Measurements from ENCODE around the gene SLC25A41.

Gene SLC25A41

GRCh38 chr19:6464070-6464873 is 30.7 kb upstream of the SLC25A41 start, which contains the start of gene CRB3:
TSS of gene CRB3 (plus strand) at chr19:6464271. CDS start at chr19:6464702, 431 bp downstream.
- Histone ChIP-seq H3F3A (ENCODE audit: insufficient read depth) (no peaks in the 10 kb centered on the region), H3K79me2 (ENCODE audit: insufficient read depth, low read length) (no peaks in the 10 kb centered on the region), H3K9me3 (ENCODE audit: insufficient read depth, low read length) (no peaks in the 10 kb centered on the region), H3K4me3 (ENCODE audit: insufficient read depth, low read length, poor library complexity, severe bottlenecking) (no peak within 1 kb of the TSS), H3K9me2 (replicated peaks; ENCODE audit: insufficient read depth, low read length) (no peaks in the 10 kb centered on the region), H3K36me3 (ENCODE audit: low read length) (no peaks in the 10 kb centered on the region), H3K4me2 (ENCODE audit: low read depth, low read length, poor library complexity, severe bottlenecking) (peak within 1 kb of the TSS; percentile 10), H3K27me3 (ENCODE audit: low read length) (no peaks in the 10 kb centered on the region), H3K27ac (ENCODE audit: low read depth, low read length) (no peak within 1 kb of the TSS), H3K9ac (ENCODE audit: low read length) (no peak within 1 kb of the TSS), H4K20me1 (ENCODE audit: low read depth, low read length) (no peaks in the 10 kb centered on the region), H2AFZ (ENCODE audit: low read depth, low read length, severe bottlenecking) (no peak within 1 kb of the TSS)
- TF ChIP-seq EZH2phosphoT487 (conservative IDR thresholded peaks at IDR 0.05; ENCODE audit: low read length) (no peak), CTCF (IDR thresholded peaks at IDR 0.05; ENCODE audit: insufficient read depth, low read length, poor library complexity, severe bottlenecking) (no peak)

- H3K36me3 ChIP-seq (ENCODE audit: low read length) = no peaks in the 10 kb centered on the region
- H3K9me3 ChIP-seq (ENCODE audit: insufficient read depth, low read length) = no peaks in the 10 kb centered on the region
- H4K20me1 ChIP-seq (ENCODE audit: low read depth, low read length) = no peaks in the 10 kb centered on the region
- no peak for TF ChIP-seq EZH2phosphoT487 (conservative IDR thresholded peaks at IDR 0.05; ENCODE audit: low read length)
- peak; percentile 9 for TF ChIP-seq CTCF (IDR thresholded peaks at IDR 0.05; ENCODE audit: insufficient read depth, low read length, poor library complexity, severe bottlenecking)
- peak overlapping the region; percentile 68 for H3K9ac ChIP-seq (ENCODE audit: low read length)
- H3K4me2 ChIP-seq (ENCODE audit: low read depth, low read length, poor library complexity, severe bottlenecking) = peak overlapping the region; percentile 74
- H3K27ac ChIP-seq (ENCODE audit: low read depth, low read length) = peak overlapping the region; percentile 60
- H3K9me2 ChIP-seq (replicated peaks; ENCODE audit: insufficient read depth, low read length) = no peaks in the 10 kb centered on the region
- H3F3A ChIP-seq (ENCODE audit: insufficient read depth) = no peaks in the 10 kb centered on the region
- H3K4me3 ChIP-seq (ENCODE audit: insufficient read depth, low read length, poor library complexity, severe bottlenecking) = peak overlapping the region; percentile 54
- H2AFZ ChIP-seq (ENCODE audit: low read depth, low read length, severe bottlenecking) = peak overlapping the region; percentile 85
- H3K79me2 ChIP-seq (ENCODE audit: insufficient read depth, low read length) = no peaks in the 10 kb centered on the region
- H3K27me3 ChIP-seq (ENCODE audit: low read length) = no peaks in the 10 kb centered on the region
These were observed 26.7 kb upstream of the SLC25A41 start for GRCh38 chr19:6460099-6460884.

GRCh38 chr19:6459262-6460098 is 25.9 kb upstream of the SLC25A41 start, which contains the start of gene SLC25A23:
TSS of gene SLC25A23 (minus strand) at chr19:6459792. CDS start at chr19:6459628, 164 bp downstream.
- no peaks in the 10 kb centered on the region for H3F3A ChIP-seq (ENCODE audit: insufficient read depth)
- no peaks in the 10 kb centered on the region for H3K9me2 ChIP-seq (replicated peaks; ENCODE audit: insufficient read depth, low read length)
- peak within 1 kb of the TSS; percentile 60 for H3K27ac ChIP-seq (ENCODE audit: low read depth, low read length)
- peaks cover under 1% of the 10 kb centered on the region; the same call in 1 of the 2 replicates for H3K36me3 ChIP-seq (ENCODE audit: low read length)
- peak within 1 kb of the TSS; percentile 74 for H3K4me2 ChIP-seq (ENCODE audit: low read depth, low read length, poor library complexity, severe bottlenecking)
- H3K9me3 ChIP-seq (ENCODE audit: insufficient read depth, low read length) = no peaks in the 10 kb centered on the region
- H2AFZ ChIP-seq (ENCODE audit: low read depth, low read length, severe bottlenecking) = peak within 1 kb of the TSS; percentile 85
- no peaks in the 10 kb centered on the region for H4K20me1 ChIP-seq (ENCODE audit: low read depth, low read length)
- TF ChIP-seq CTCF (IDR thresholded peaks at IDR 0.05; ENCODE audit: insufficient read depth, low read length, poor library complexity, severe bottlenecking) (no peak), EZH2phosphoT487 (conservative IDR thresholded peaks at IDR 0.05; ENCODE audit: low read length) (no peak)
- no peaks in the 10 kb centered on the region for H3K27me3 ChIP-seq (ENCODE audit: low read length)
- H3K79me2 ChIP-seq (ENCODE audit: insufficient read depth, low read length) = no peaks in the 10 kb centered on the region
- H3K4me3 ChIP-seq (ENCODE audit: insufficient read depth, low read length, poor library complexity, severe bottlenecking) = peak within 1 kb of the TSS; percentile 54
- H3K9ac ChIP-seq (ENCODE audit: low read length) = peak within 1 kb of the TSS; percentile 68

Measured in SU-DHL-6 (cell line).